SKM-1 treated with dmso at 0.1 percent for 144 hours (cell line): ENCODE measurements around the gene RABEPK.
"Not testable (repeated sequence)": the region's sequence is repeated elsewhere in the genome, so short reads cannot be mapped to it uniquely, and the experiment has no call there.

Experiments
- DNase-seq: peaks from one replicate; lab custom pipeline; 2025; ENCODE audit not compliant: unreplicated experiment; lab: John Stamatoyannopoulos, UW

The RABEPK gene, protein sequence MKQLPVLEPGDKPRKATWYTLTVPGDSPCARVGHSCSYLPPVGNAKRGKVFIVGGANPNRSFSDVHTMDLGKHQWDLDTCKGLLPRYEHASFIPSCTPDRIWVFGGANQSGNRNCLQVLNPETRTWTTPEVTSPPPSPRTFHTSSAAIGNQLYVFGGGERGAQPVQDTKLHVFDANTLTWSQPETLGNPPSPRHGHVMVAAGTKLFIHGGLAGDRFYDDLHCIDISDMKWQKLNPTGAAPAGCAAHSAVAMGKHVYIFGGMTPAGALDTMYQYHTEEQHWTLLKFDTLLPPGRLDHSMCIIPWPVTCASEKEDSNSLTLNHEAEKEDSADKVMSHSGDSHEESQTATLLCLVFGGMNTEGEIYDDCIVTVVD

DNA sequence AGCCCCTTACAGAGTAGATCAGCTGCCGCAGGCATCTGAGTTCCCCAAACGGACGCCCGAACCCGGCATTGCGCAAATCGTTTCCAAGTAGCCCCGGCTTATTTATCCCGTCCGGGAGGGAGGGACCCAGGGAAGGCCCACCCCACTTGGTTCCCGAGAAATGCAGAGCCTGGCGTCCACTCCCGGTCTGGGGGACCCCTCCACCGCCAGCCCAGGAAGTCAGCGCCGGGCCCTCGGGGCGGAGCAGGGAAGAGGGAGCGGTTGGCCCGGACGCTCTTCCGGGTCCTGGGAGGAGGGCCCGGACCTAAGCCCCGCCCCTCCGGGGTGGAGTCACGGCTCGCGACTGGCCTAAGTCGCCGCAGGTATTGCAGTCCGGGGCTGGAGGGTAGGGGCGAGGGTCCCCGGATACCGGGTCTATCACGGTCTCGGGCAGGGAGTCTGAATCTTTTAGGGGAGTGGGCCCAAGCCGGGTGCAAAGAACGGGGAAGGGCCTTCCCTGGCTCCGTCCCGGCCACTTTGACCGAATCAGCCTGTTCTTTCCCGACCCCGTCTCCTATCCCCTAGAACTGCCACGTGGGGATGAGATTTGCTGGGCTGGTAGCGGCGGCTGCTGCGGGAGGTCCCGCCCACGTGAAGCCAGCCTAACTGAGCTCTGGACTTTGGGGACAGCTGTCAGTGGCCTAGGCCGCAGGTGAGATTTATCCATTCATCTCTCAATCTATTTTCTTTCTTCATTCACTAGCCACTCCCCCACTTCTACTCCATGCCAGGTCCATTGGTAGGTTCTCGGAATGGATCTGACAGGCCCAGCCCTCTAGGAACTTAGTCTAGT, at the start of gene RABEPK:
Gene RABEPK (plus strand): TSS at position 327 of the 832 bp plus-strand sequence. CDS start 2,472 bp downstream, outside the sequence.
- DNase-seq: peak; percentile 78

- no peak for DNase-seq
These were observed 48.6 kb upstream of the RABEPK start for GRCh38 chr9:125151730-125152129.

DNA sequence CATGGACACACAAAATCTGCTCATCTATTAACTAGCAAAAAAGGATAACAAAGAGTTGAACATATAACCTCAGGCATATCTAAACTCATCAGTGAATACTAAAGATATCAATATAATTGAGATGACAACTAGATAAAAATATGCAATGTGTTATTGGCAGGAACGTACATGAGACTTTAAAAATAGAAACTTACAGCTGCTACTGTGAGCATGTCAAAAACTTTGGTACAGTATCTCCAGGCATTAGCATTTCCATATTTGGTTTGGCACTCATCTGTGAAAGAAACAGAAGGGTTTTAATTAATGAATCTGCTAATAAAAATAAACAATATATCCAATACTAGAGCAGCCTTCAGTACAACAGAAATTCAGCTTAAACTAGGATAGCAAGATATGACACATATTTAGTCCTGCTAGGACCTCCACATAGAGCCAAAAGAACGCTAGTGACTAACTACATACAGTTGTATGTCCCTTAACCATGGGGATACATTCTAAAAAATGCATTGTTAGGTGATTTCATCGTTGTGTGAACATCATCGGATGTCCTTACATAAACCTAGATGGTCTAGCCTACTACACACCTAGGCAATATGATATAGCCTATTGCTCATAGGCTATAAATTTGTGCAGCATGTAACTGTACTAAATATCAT, 46.5 kb upstream of the RABEPK start:
- DNase-seq: no peak

DNA sequence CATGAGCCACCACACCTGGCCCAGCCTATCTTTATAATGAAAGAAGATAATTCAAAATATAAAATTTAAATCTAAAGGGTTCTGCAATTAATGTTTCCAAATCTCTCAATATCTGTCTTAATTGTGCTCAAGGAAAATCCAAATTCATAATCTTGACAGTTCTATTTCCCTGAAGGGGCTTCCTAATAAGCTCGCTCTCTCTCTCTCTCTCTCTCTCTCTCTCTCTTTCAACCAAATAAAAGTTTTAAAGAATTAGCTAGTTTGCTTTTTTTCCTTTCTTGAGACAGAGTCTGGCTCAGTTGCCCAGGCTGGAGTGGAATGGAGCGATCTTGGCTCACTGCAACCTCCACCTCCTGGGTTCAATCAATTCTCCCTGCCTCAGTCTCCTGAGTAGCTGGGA, 43.8 kb upstream of the RABEPK start:
- no peak for DNase-seq

DNA sequence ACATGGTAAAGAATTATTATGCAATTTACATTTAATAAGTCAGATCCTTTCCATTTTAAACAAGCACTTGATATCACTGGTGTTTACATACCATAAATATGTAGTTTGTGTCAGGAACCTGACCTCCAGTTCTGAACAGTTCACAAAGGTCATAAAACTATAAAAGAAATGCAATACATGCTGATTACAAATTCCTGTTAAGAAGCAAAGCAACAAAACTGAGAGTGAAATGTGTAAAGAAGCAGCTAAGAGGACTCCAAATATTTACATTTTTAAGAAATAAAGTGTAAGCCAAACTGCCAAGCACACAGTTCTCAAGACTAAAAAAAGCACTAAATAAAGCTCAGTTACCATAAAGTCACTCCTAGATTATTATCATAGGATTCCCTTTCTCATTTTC, 39.6 kb upstream of the RABEPK start:
- DNase-seq: no peak

GRCh38 chr9:125161284-125161918, 38.9 kb upstream of the RABEPK start:
- DNase-seq: no peak

DNA sequence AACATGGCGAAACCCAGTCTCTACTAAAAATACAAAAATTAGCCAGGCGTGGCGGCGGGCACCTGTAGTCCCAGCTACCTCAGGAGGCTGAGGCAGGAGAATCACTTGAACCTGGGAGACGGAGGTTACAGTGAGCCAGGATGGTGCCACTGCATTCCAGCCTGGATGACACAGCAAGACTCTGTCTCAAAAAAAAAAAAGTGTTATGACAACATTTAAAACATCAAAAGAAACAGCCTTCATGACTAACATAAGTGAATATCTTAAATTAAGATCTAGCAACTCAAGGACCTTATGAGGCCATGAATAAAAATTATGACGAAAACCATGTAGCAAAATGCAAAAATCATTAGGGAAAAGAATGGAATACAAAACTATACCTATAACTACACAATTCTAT, 37.5 kb upstream of the RABEPK start:
- not testable (repeated sequence) for DNase-seq

DNA sequence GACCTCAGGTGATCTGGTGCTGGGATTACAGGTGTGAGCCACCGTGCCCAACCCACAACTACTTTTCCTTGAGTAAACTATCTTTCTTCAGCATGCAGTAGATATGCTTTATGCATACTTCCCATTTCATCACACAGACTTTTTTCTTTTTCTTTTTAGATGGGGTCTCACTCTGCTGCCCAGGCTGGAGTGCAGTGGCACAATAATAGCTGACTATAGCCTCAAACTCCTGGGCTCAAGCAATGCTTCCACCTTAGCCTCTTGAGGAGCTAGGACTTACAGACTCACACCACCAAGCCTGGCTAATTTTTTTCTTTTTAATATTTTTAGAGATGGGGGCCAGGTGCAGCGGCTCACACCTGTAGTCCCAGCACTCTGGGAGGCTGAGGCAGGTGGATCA, 33.6 kb upstream of the RABEPK start:
- DNase-seq: no peak

GRCh38 chr9:125169895-125170294, 30.4 kb upstream of the RABEPK start:
- DNase-seq: no peak

DNA sequence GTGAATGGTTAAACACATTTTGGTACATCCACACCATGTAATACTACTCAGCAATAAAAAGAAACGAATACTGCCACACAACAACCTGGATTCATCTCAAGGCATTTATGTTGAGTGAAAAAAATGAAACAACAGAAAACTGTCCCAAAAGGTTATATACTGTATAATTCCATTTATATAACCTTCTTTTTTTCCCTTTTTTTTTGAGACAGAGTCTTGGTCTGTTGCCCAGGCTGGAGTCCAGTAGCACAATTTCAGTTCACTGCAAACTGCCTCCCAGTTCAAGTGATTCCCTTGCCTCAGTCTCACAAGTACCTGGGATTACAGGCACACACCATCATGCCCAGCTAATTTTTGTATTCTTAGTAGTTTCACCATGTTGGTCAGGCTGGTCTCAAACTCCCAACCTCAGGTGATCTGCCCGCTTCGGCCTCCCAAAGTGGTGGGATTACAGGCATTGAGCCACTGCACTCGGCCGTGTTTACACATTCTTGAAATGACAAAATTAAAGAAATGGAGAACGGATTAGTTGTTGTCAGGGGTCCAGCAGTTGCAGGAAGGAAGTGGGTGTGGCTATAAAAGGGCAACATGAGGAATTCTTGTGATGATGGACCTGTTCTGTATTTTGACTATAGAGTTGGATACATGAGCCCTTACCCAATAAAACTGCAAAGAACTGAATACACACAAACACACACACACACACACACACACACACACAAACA, 28.1 kb upstream of the RABEPK start:
- no peak for DNase-seq

GRCh38 chr9:125176636-125177035, 23.7 kb upstream of the RABEPK start:
- DNase-seq: no peak

GRCh38 chr9:125177888-125178287, 22.5 kb upstream of the RABEPK start:
- DNase-seq: no peak

DNA sequence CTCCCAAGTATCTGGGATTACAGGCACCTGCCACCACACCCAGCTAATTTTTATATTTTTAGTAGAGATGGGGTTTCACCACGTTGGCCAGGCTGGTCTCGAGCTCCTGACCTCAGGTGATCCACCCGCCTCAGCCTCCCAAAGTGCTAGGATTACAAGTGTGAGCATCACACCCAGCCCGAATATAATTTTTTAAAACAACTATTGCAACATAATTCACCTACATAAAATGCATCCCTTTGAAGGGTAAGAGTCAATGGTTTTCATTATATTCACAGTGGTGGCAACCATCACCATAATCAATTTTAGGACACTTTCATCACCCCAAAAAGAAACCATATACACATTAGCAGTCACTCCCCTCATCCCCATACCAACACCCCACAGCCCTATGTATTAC, 20.6 kb upstream of the RABEPK start:
- not testable (repeated sequence) for DNase-seq

- no peak for DNase-seq
These were observed 19.5 kb upstream of the RABEPK start for GRCh38 chr9:125180876-125181275.

GRCh38 chr9:125181756-125182155, 18.6 kb upstream of the RABEPK start:
- DNase-seq: not testable (repeated sequence)

GRCh38 chr9:125183054-125183453, 17.3 kb upstream of the RABEPK start:
- DNase-seq: no peak

DNA sequence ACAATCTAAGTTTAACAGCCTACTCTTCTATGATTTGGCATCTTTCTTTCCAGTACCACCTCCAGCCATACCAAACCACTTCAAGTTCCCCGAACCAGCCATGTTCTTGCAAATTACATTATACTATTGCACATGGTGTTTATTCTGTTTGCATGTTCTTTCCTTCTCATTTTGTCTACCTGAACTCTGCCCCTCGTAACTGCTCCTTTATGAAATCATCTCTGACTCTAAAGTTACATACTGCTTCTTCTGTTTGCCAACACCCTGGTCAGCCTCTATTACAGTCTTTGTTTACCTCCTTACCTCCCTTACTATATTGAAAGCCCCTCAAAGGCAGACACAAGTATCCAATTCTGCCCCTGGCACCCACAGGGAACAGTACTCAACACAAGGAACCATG, 16.8 kb upstream of the RABEPK start:
- no peak for DNase-seq

DNA sequence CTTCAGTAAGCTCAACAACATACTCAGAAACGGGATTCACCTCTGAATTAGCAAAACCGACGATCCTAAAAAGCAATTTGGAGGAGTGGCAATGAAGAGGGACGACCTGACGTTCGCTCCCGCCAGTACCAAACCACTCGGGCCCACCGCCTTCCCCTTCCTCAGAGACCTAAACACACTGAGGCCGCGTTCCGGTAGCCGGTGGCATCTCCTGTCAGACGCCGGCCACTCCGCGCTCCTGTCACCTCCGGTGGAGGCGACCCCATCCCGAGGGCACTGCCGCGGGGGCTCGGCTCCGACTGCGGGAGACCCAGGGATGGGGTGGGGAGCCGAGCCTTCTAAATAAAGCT, 11.4 kb upstream of the RABEPK start:
- peak; percentile 9 for DNase-seq

GRCh38 chr9:125189361-125190289, 10.7 kb upstream of the RABEPK start, which contains the start of gene PPP6C:
Gene PPP6C (minus strand): TSS chr9:125189803. CDS start chr9:125189718, 85 bp downstream.
- peak; percentile 97 for DNase-seq
